OCI-LY3 (cell line): ENCODE measurements around the gene HIVEP2.

Source experiments
- H2AFZ ChIP-seq: fragments of 200-600, 300-600 bp; shearing (Covaris generic); 2 replicates; pipeline ENCODE4 v1.6.0; 2014; ENCODE audit warnings: antibody characterized with exemption, low read depth, low read length
- H3K27ac ChIP-seq: fragments of 200-600, 300-600 bp; sonication (generic); 2 replicates; pipeline ENCODE4 v1.5.1; 2014; ENCODE audit warnings: mild to moderate bottlenecking, low read length, moderate library complexity, mixed read lengths
- H3K27me3 ChIP-seq: fragments of 200-600, 300-600 bp; sonication (generic); 2 replicates; pipeline ENCODE4 v1.6.1; 2014; ENCODE audit warnings: low read depth, low read length, mixed read lengths
- H3K36me3 ChIP-seq: fragments of 200-600, 300-600 bp; sonication (generic); replicated peaks from 2 replicates; pipeline ENCODE3; 2014; ENCODE audit warnings: low read depth, low read length, mixed read lengths
- H3K4me1 ChIP-seq: fragments of 300-600, 200-600 bp; sonication (generic); 2 replicates; pipeline ENCODE4 v1.6.1; 2014; ENCODE audit warnings: low read length, mixed read lengths
- H3K4me2 ChIP-seq: fragments of 200-600, 300-600 bp; sonication (generic); 2 replicates; pipeline ENCODE4 v1.6.1; 2014; ENCODE audit warnings: low read length, mixed read lengths
- H3K4me3 ChIP-seq: fragments of 300-600, 200-600 bp; sonication (generic); 2 replicates; pipeline ENCODE4 v1.5.1; 2014; ENCODE audit warnings: antibody characterized with exemption, mild to moderate bottlenecking, low read length, moderate library complexity
- H3K79me2 ChIP-seq: fragments of 300-600, 200-600 bp; shearing (Covaris generic); 2 replicates; pipeline ENCODE4 v1.6.1; 2014; ENCODE audit warnings: mild to moderate bottlenecking, low read length, mixed read lengths
- H3K9ac ChIP-seq: fragments of 300-600, 200-600 bp; shearing (Covaris generic); 2 replicates; pipeline ENCODE4 v1.6.0; 2014; ENCODE audit warnings: mild to moderate bottlenecking, low read length, moderate library complexity
- H3K9me3 ChIP-seq: fragments of 200-600, 300-600 bp; shearing (Covaris generic); 2 replicates; pipeline ENCODE4 v1.6.1; 2014; ENCODE audit warnings: low read length, mixed read lengths; ENCODE audit not compliant: insufficient read depth
- H4K20me1 ChIP-seq: fragments of 200-600, 300-600 bp; sonication (generic); 2 replicates; pipeline ENCODE4 v1.6.1; 2016; ENCODE audit warnings: low read length, mixed read lengths; ENCODE audit not compliant: insufficient read depth
- CTCF ChIP-seq: fragments of 200-600, 300-600 bp; sonication (generic); IDR thresholded peaks from 2 replicates; pipeline ENCODE4 v1.5.1; 2014; ENCODE audit warnings: antibody characterized with exemption, low read length, low read depth
- EZH2phosphoT487 ChIP-seq: fragments of 200-600 bp; shearing (Covaris generic); IDR thresholded peaks from 2 replicates; pipeline ENCODE4 v1.6.1; 2018; ENCODE audit warnings: antibody characterized with exemption, mixed run types, low read depth

Gene HIVEP2

GRCh38 chr6:142898927-142899895 lies 45.8 kb downstream of the HIVEP2 start:
- H3K36me3 ChIP-seq = no peaks in the 10 kb centered on the region
- H3K4me2 ChIP-seq = no peak overlapping the region
- H3K79me2 ChIP-seq = peaks cover 27% of the 10 kb centered on the region
- no peak overlapping the region for H3K9ac ChIP-seq
- H4K20me1 ChIP-seq = peaks cover 10% of the 10 kb centered on the region; the same call in 1 of the 2 replicates
- no peak overlapping the region for H2AFZ ChIP-seq
- no peaks in the 10 kb centered on the region for H3K27me3 ChIP-seq
- no peak overlapping the region for H3K27ac ChIP-seq
- H3K4me1 ChIP-seq = peaks cover 13% of the 10 kb centered on the region
- no peak overlapping the region for H3K4me3 ChIP-seq
- no peak for TF ChIP-seq CTCF
- no peak for TF ChIP-seq EZH2phosphoT487
- no peaks in the 10 kb centered on the region for H3K9me3 ChIP-seq

GRCh38 chr6:142897659-142898058 lies 47.3 kb downstream of the HIVEP2 start:
- Histone ChIP-seq H3K4me1 (peaks cover 4% of the 10 kb centered on the region), H3K9me3 (no peaks in the 10 kb centered on the region), H3K27me3 (no peaks in the 10 kb centered on the region), H3K36me3 (no peaks in the 10 kb centered on the region), H4K20me1 (peaks cover 10% of the 10 kb centered on the region; the same call in 1 of the 2 replicates), H3K79me2 (peaks cover 12% of the 10 kb centered on the region), H3K4me3 (no peak overlapping the region), H2AFZ (no peak overlapping the region), H3K9ac (no peak overlapping the region), H3K27ac (no peak overlapping the region), H3K4me2 (no peak overlapping the region)
- no peak for TF ChIP-seq EZH2phosphoT487
- no peak for TF ChIP-seq CTCF

GRCh38 chr6:142896732-142897131 lies 48.2 kb downstream of the HIVEP2 start:
- H3K4me3 ChIP-seq = no peak overlapping the region
- H3K9ac ChIP-seq = no peak overlapping the region
- no peaks in the 10 kb centered on the region for H3K36me3 ChIP-seq
- H3K27ac ChIP-seq = no peak overlapping the region
- TF ChIP-seq CTCF = no peak
- TF ChIP-seq EZH2phosphoT487 = no peak
- peaks cover 4% of the 10 kb centered on the region for H3K79me2 ChIP-seq
- no peak overlapping the region for H2AFZ ChIP-seq
- no peaks in the 10 kb centered on the region for H3K4me1 ChIP-seq
- peaks cover 5% of the 10 kb centered on the region; the same call in 1 of the 2 replicates for H4K20me1 ChIP-seq
- H3K4me2 ChIP-seq = no peak overlapping the region
- no peaks in the 10 kb centered on the region for H3K27me3 ChIP-seq
- H3K9me3 ChIP-seq = no peaks in the 10 kb centered on the region

GRCh38 chr6:142893088-142893487 lies 51.9 kb downstream of the HIVEP2 start:
- no peak overlapping the region for H3K27ac ChIP-seq
- H3K9ac ChIP-seq = no peak overlapping the region
- H3K9me3 ChIP-seq = no peaks in the 10 kb centered on the region
- H3K36me3 ChIP-seq = no peaks in the 10 kb centered on the region
- no peaks in the 10 kb centered on the region for H4K20me1 ChIP-seq
- H3K4me3 ChIP-seq = no peak overlapping the region
- H3K79me2 ChIP-seq = no peaks in the 10 kb centered on the region
- no peak overlapping the region for H3K4me2 ChIP-seq
- H3K27me3 ChIP-seq = no peaks in the 10 kb centered on the region
- no peaks in the 10 kb centered on the region for H3K4me1 ChIP-seq
- no peak for TF ChIP-seq CTCF
- no peak for TF ChIP-seq EZH2phosphoT487
- H2AFZ ChIP-seq = no peak overlapping the region
